ENCODE data around the gene REC114.

- no peak for TF ChIP-seq CTCF (IDR thresholded peaks at IDR 0.05)
- no peak for TF ChIP-seq EZH2 (IDR thresholded peaks at IDR 0.05; ENCODE audit: borderline replicate concordance, insufficient read depth, low read depth, low read length, poor library complexity, severe bottlenecking)
These were observed 24.8 kb downstream of the REC114 start for GRCh38 chr15:73467758-73468157.
